Endothelial cell of umbilical vein (primary cell): ENCODE data around the gene DKKL1.

Experiments
- EZH2 ChIP-seq: IDR thresholded peaks from 2 replicates; pipeline ENCODE4 v1.6.1; 2012; ENCODE audit warnings: borderline replicate concordance, low read depth, mild to moderate bottlenecking, moderate library complexity, low read length, inconsistent platforms; ENCODE audit not compliant: severe bottlenecking
- FOS ChIP-seq: IDR thresholded peaks from 2 replicates; pipeline ENCODE4 v1.6.1; 2011; ENCODE audit warnings: mild to moderate bottlenecking, low read length, moderate library complexity, borderline replicate concordance; ENCODE audit not compliant: insufficient read depth
- GATA2 ChIP-seq: IDR thresholded peaks from 2 replicates; pipeline ENCODE4 v1.7.0; 2011; ENCODE audit warnings: low read depth, mild to moderate bottlenecking, moderate library complexity, mixed read lengths, low read length; ENCODE audit not compliant: insufficient read length, insufficient read depth
- JUN ChIP-seq: IDR thresholded peaks from 2 replicates; pipeline ENCODE4 v1.6.1; 2011; ENCODE audit warnings: borderline replicate concordance, low read depth; ENCODE audit not compliant: insufficient read length, insufficient read depth
- MYC ChIP-seq: IDR thresholded peaks from one replicate; pipeline ENCODE4 v1.6.1; 2011; ENCODE audit warnings: mild to moderate bottlenecking, low read depth, low read length
- POLR2A ChIP-seq: IDR thresholded peaks from 2 replicates; pipeline ENCODE4 v1.6.1; 2012; ENCODE audit warnings: low read depth, mild to moderate bottlenecking, control low read depth, low read length
- POLR2AphosphoS5 ChIP-seq: IDR thresholded peaks from 2 replicates; pipeline ENCODE4 v1.6.1; 2012; ENCODE audit warnings: low read depth, mild to moderate bottlenecking, control low read depth, low read length, moderate library complexity; ENCODE audit not compliant: insufficient read depth
- TF ChIP-seq, protein P1 (sequence below), 2 donors: IDR thresholded peaks; 1 replicate in 1 of 2; 2 replicates in 1 of 2; pipeline ENCODE4 v1.5.1; 2011; ENCODE audit warnings: low read length in 2 of 2, mild to moderate bottlenecking in 2 of 2, moderate library complexity in 2 of 2, control low read depth in 1 of 2, inconsistent platforms in 1 of 2, low read depth in 1 of 2; ENCODE audit not compliant: insufficient read depth in 1 of 2; ENCODE audit errors: extremely low read depth in 1 of 2
- TF ChIP-seq, protein P2 (sequence below): IDR thresholded peaks from 2 replicates; pipeline ENCODE4 v1.6.1; 2011; ENCODE audit not compliant: insufficient read depth, insufficient read length

DNA sequence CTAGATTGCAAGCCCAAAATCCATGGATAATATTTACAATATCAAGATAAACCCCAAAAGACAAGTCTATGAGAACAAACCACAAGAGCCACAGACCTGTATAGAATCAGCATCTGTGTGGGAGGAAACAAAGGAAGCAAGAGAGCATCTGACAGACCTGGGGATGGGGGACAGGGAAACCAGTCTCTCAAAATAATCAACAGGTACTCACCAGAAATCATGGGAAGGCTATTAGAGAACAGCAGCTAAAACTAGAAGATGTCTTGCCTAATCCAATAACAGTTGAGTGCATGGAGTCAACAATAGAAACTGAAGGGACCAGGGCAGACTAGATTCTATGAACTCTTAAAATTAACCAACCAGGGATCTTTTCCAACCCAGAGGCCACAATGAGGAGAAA lies 47.4 kb upstream of the DKKL1 start:
- TF ChIP-seq, protein P1, sequence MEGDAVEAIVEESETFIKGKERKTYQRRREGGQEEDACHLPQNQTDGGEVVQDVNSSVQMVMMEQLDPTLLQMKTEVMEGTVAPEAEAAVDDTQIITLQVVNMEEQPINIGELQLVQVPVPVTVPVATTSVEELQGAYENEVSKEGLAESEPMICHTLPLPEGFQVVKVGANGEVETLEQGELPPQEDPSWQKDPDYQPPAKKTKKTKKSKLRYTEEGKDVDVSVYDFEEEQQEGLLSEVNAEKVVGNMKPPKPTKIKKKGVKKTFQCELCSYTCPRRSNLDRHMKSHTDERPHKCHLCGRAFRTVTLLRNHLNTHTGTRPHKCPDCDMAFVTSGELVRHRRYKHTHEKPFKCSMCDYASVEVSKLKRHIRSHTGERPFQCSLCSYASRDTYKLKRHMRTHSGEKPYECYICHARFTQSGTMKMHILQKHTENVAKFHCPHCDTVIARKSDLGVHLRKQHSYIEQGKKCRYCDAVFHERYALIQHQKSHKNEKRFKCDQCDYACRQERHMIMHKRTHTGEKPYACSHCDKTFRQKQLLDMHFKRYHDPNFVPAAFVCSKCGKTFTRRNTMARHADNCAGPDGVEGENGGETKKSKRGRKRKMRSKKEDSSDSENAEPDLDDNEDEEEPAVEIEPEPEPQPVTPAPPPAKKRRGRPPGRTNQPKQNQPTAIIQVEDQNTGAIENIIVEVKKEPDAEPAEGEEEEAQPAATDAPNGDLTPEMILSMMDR (IDR thresholded peaks at IDR 0.05; ENCODE audit: extremely low read depth in 1 of 2, insufficient read depth in 1 of 2, low read depth in 1 of 2, low read length in 2 of 2), result no peak
- no peak for TF ChIP-seq EZH2
- TF ChIP-seq POLR2A, result no peak
- TF ChIP-seq POLR2AphosphoS5, result no peak
- TF ChIP-seq, protein P2, sequence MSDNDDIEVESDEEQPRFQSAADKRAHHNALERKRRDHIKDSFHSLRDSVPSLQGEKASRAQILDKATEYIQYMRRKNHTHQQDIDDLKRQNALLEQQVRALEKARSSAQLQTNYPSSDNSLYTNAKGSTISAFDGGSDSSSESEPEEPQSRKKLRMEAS, result no peak
- no peak for TF ChIP-seq MYC
- no peak for TF ChIP-seq GATA2
- no peak for TF ChIP-seq FOS
- no peak for TF ChIP-seq JUN
